Tibial nerve (tissue), 4 donors: ENCODE data around the gene CTRB2.

Experiments used
- CTCF ChIP-seq, 5 experiments: fragments of 200-600 bp in 3 of 5; fragments of 450-650 bp in 2 of 5; sonication (generic) in 3 of 5; IDR thresholded peaks; one replicate each; pipeline ENCODE4 v1.5.1; 2016 to 2019; ENCODE audit warnings: antibody characterized with exemption in 5 of 5, mild to moderate bottlenecking in 3 of 5, moderate library complexity in 2 of 5
- EP300 ChIP-seq, 2 donors: sonication (generic); formaldehyde crosslinking; IDR thresholded peaks; one replicate each; pipeline ENCODE4 v1.6.1; 2017; ENCODE audit warnings: antibody characterized with exemption in 2 of 2, mild to moderate bottlenecking in 1 of 2
- POLR2A ChIP-seq, 2 donors: fragments of 450-650 bp; IDR thresholded peaks; one replicate each; pipeline ENCODE4 v1.6.1; 2017; ENCODE audit warnings: antibody characterized with exemption in 2 of 2, mild to moderate bottlenecking in 2 of 2, moderate library complexity in 2 of 2

- no peak for TF ChIP-seq POLR2A (IDR thresholded peaks at IDR 0.05)
- TF ChIP-seq CTCF (IDR thresholded peaks at IDR 0.05), result no peak
- TF ChIP-seq EP300 (IDR thresholded peaks at IDR 0.05), result peak in 1 of 2 donors; percentile 53
These were observed 40.3 kb upstream of the CTRB2 start for GRCh38 chr16:75247249-75247648.
